ENCODE results near the gene CMAS. TPM values are rescaled to one million over a fixed set of nuclear protein-coding genes. Genes with fewer than 3 reads are reported as not detected.

The CMAS gene
- total and polyA plus RNA-seq, 2 experiments from 2014 or later = 61.2 to 118 TPM

DNA sequence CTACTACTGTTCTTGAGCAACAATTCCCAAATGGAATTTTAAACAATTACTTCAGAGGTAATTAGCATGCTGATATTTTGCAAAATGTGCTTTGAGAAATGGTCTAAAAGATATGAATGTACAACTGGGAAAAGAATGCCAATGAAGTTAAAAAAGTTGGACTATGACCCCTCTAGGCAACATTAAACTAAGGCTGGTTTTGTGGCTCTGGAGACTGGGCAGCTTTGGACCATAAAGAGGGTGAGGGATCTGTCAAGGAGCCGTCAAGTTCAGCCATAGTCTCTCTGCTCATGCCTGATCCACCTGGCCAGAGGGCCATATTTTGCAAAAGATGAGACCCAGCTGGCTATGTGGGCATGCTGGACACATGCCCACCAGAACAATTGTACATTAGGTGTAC is 38.8 kb downstream of the CMAS start (continued):
- TF ChIP-seq, protein P1, sequence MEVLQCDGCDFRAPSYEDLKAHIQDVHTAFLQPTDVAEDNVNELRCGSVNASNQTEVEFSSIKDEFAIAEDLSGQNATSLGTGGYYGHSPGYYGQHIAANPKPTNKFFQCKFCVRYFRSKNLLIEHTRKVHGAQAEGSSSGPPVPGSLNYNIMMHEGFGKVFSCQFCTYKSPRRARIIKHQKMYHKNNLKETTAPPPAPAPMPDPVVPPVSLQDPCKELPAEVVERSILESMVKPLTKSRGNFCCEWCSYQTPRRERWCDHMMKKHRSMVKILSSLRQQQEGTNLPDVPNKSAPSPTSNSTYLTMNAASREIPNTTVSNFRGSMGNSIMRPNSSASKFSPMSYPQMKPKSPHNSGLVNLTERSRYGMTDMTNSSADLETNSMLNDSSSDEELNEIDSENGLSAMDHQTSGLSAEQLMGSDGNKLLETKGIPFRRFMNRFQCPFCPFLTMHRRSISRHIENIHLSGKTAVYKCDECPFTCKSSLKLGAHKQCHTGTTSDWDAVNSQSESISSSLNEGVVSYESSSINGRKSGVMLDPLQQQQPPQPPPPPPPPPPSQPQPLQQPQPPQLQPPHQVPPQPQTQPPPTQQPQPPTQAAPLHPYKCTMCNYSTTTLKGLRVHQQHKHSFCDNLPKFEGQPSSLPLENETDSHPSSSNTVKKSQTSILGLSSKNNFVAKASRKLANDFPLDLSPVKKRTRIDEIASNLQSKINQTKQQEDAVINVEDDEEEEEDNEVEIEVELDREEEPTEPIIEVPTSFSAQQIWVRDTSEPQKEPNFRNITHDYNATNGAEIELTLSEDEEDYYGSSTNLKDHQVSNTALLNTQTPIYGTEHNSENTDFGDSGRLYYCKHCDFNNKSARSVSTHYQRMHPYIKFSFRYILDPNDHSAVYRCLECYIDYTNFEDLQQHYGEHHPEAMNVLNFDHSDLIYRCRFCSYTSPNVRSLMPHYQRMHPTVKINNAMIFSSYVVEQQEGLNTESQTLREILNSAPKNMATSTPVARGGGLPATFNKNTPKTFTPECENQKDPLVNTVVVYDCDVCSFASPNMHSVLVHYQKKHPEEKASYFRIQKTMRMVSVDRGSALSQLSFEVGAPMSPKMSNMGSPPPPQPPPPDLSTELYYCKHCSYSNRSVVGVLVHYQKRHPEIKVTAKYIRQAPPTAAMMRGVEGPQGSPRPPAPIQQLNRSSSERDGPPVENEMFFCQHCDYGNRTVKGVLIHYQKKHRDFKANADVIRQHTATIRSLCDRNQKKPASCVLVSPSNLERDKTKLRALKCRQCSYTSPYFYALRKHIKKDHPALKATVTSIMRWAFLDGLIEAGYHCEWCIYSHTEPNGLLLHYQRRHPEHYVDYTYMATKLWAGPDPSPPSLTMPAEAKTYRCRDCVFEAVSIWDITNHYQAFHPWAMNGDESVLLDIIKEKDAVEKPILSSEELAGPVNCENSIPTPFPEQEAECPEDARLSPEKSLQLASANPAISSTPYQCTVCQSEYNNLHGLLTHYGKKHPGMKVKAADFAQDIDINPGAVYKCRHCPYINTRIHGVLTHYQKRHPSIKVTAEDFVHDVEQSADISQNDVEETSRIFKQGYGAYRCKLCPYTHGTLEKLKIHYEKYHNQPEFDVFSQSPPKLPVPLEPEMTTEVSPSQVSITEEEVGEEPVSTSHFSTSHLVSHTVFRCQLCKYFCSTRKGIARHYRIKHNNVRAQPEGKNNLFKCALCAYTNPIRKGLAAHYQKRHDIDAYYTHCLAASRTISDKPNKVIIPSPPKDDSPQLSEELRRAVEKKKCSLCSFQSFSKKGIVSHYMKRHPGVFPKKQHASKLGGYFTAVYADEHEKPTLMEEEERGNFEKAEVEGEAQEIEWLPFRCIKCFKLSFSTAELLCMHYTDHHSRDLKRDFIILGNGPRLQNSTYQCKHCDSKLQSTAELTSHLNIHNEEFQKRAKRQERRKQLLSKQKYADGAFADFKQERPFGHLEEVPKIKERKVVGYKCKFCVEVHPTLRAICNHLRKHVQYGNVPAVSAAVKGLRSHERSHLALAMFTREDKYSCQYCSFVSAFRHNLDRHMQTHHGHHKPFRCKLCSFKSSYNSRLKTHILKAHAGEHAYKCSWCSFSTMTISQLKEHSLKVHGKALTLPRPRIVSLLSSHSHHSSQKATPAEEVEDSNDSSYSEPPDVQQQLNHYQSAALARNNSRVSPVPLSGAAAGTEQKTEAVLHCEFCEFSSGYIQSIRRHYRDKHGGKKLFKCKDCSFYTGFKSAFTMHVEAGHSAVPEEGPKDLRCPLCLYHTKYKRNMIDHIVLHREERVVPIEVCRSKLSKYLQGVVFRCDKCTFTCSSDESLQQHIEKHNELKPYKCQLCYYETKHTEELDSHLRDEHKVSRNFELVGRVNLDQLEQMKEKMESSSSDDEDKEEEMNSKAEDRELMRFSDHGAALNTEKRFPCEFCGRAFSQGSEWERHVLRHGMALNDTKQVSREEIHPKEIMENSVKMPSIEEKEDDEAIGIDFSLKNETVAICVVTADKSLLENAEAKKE (CRISPR knock-in tag; IDR thresholded peaks at IDR 0.05) = no peak
- TF ChIP-seq EZH2 (IDR thresholded peaks at IDR 0.05; ENCODE audit: low read depth, unreplicated experiment) = no peak
- TF ChIP-seq ZNF331 (CRISPR knock-in tag; IDR thresholded peaks at IDR 0.05; ENCODE audit: low read depth) = no peak
- TF ChIP-seq, protein P2, sequence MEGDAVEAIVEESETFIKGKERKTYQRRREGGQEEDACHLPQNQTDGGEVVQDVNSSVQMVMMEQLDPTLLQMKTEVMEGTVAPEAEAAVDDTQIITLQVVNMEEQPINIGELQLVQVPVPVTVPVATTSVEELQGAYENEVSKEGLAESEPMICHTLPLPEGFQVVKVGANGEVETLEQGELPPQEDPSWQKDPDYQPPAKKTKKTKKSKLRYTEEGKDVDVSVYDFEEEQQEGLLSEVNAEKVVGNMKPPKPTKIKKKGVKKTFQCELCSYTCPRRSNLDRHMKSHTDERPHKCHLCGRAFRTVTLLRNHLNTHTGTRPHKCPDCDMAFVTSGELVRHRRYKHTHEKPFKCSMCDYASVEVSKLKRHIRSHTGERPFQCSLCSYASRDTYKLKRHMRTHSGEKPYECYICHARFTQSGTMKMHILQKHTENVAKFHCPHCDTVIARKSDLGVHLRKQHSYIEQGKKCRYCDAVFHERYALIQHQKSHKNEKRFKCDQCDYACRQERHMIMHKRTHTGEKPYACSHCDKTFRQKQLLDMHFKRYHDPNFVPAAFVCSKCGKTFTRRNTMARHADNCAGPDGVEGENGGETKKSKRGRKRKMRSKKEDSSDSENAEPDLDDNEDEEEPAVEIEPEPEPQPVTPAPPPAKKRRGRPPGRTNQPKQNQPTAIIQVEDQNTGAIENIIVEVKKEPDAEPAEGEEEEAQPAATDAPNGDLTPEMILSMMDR (conservative IDR thresholded peaks at IDR 0.05; ENCODE audit: low read depth in 2 of 2) = no peak

DNA sequence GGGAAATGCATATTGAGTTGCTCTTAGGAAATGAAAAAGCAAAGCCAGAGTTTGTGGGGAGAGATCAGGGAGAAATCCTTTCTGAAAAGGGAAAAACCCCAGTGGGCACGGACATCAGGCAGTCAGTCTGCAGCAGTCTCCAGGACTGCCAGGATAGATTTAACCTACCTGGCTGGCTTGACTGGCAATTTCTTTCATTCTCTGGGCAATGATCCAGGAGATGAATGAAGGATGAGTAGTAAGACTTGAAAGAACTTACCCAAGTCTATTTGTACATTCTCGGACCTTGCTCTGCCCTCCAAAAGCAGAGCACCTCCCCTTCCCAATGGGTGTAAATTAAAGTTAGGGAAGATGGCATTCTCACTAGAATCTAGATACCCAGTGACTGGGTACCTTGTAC is 42.9 kb downstream of the CMAS start:
- Mint-ChIP-seq H3K36me3 (ENCODE audit: low read depth) (no peaks in the 10 kb centered on the region), H3K9me3 (no peaks in the 10 kb centered on the region), H3K4me3 (no peak overlapping the region), H3K4me1 (peaks cover 6% of the 10 kb centered on the region; the same call in 2 of the 3 replicates), H3K27ac (no peak overlapping the region), H3K27me3 (ENCODE audit: insufficient read depth, low read depth, poor library complexity) (peaks cover 2% of the 10 kb centered on the region)
- Histone ChIP-seq H3K36me3 (ENCODE audit: insufficient read depth) (no peaks in the 10 kb centered on the region), H3K79me2 (replicated peaks; ENCODE audit: insufficient read depth) (no peaks in the 10 kb centered on the region), H3K27ac (ENCODE audit: low read depth) (no peak overlapping the region), H3K4me3 (no peak overlapping the region), H3F3A (replicated peaks; ENCODE audit: low read depth) (no peaks in the 10 kb centered on the region), H3K9me2 (ENCODE audit: insufficient read depth) (no peaks in the 10 kb centered on the region), H3K4me2 (no peak overlapping the region), H3K4me1 (ENCODE audit: insufficient read depth) (no peaks in the 10 kb centered on the region), H2AFZ (no peak overlapping the region), H4K20me1 (replicated peaks; ENCODE audit: insufficient read depth) (no peaks in the 10 kb centered on the region; the same call in 1 of the 2 replicates), H3K27me3 (ENCODE audit: insufficient read depth) (no peaks in the 10 kb centered on the region)
- TF ChIP-seq ZNF331 (CRISPR knock-in tag; IDR thresholded peaks at IDR 0.05; ENCODE audit: low read depth) (no peak), EZH2phosphoT487 (IDR thresholded peaks at IDR 0.05; ENCODE audit: unreplicated experiment) (no peak), ZNF114 (CRISPR knock-in tag; IDR thresholded peaks at IDR 0.05) (no peak)
- TF ChIP-seq, protein P3, sequence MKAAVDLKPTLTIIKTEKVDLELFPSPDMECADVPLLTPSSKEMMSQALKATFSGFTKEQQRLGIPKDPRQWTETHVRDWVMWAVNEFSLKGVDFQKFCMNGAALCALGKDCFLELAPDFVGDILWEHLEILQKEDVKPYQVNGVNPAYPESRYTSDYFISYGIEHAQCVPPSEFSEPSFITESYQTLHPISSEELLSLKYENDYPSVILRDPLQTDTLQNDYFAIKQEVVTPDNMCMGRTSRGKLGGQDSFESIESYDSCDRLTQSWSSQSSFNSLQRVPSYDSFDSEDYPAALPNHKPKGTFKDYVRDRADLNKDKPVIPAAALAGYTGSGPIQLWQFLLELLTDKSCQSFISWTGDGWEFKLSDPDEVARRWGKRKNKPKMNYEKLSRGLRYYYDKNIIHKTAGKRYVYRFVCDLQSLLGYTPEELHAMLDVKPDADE (IDR thresholded peaks at IDR 0.05) = no peak
- DNase-seq (ENCODE audit: low spot score) = no peak
- ATAC-seq = no peak

Data from GM23338 (cell line).